ENCODE results near the gene EML6. TPM values are rescaled to one million over a fixed set of nuclear protein-coding genes. Genes with fewer than 3 reads are reported as not detected.
"Not testable (repeated sequence)": the region's sequence is repeated elsewhere in the genome, so short reads cannot be mapped to it uniquely, and the experiment has no call there.

EML6 gene
- total RNA-seq, 4 donors from 2014 or later, result 0.63 to 9.0 (median 1.2) TPM

GRCh38 chr2:54866868-54867267 lies 143.4 kb downstream of the EML6 start:
- ATAC-seq (ENCODE audit: low FRiP score) (no peak), DNase-seq (ENCODE audit: low spot score) (no peak)
- no peak for TF ChIP-seq CTCF (IDR thresholded peaks at IDR 0.05)

- DNase-seq (ENCODE audit: low spot score), result no peak
- TF ChIP-seq CTCF (IDR thresholded peaks at IDR 0.05), result no peak
- no peak for ATAC-seq (ENCODE audit: low FRiP score)
Measured at GRCh38 chr2:54867457-54867856, 144.0 kb downstream of the EML6 start.

- no peak for DNase-seq (ENCODE audit: low spot score)
- ATAC-seq (ENCODE audit: low FRiP score), result no peak
- TF ChIP-seq CTCF (IDR thresholded peaks at IDR 0.05), result no peak
Measured at GRCh38 chr2:54871457-54872107, 148.1 kb downstream of the EML6 start.

GRCh38 chr2:54872780-54873179 lies 149.3 kb downstream of the EML6 start:
- ATAC-seq (ENCODE audit: low FRiP score) (no peak), DNase-seq (ENCODE audit: low spot score) (no peak)
- TF ChIP-seq CTCF (IDR thresholded peaks at IDR 0.05), result no peak

- ATAC-seq (ENCODE audit: low FRiP score); DNase-seq (ENCODE audit: low spot score): not testable (repeated sequence)
Measured at GRCh38 chr2:54873236-54873635, 149.8 kb downstream of the EML6 start.

DNA sequence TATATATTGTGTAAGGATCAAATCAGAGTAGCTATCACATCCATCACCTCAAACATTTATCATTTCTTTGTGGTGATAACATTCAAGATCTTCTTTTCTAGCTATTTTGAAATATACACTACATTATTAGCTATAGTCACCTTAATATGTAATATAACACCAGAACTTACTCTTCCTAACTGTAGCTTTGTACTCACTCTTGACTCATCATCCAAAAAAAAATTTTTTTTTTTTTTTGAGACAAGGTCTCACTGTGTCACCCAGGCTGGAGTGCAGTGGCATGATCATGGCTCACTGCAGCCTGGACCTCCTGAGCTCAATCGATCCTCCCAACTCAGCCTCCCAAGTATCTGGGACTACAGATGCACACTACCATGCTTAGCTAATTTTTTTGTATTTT lies 153.3 kb downstream of the EML6 start:
- TF ChIP-seq CTCF (IDR thresholded peaks at IDR 0.05), result no peak
- DNase-seq (ENCODE audit: low spot score) (no peak), ATAC-seq (ENCODE audit: low FRiP score) (no peak)

GRCh38 chr2:54878182-54878581 lies 154.7 kb downstream of the EML6 start:
- no peak for TF ChIP-seq CTCF (IDR thresholded peaks at IDR 0.05)
- DNase-seq (ENCODE audit: low spot score), result no peak
- ATAC-seq (ENCODE audit: low FRiP score), result no peak
